Choroid plexus epithelial cell (primary cell): ENCODE measurements around the gene NHLRC4.

ENCODE experiments used
- DNase-seq: peaks from one replicate; pipeline ENCODE4 v3.0.0-alpha.2; 2010; ENCODE audit warnings: low read depth
- H3K4me3 ChIP-seq: 2 replicates; pipeline ENCODE4 v1.5.1; 2011; ENCODE audit warnings: low read depth, mild to moderate bottlenecking, control low read depth, low read length, moderate library complexity
- TF ChIP-seq, protein P1 (sequence below): conservative IDR thresholded peaks from 2 replicates; pipeline ENCODE4 v1.5.1; 2011; ENCODE audit warnings: low read depth, mild to moderate bottlenecking, control low read depth, inconsistent platforms, low read length, moderate library complexity

The NHLRC4 gene

DNA sequence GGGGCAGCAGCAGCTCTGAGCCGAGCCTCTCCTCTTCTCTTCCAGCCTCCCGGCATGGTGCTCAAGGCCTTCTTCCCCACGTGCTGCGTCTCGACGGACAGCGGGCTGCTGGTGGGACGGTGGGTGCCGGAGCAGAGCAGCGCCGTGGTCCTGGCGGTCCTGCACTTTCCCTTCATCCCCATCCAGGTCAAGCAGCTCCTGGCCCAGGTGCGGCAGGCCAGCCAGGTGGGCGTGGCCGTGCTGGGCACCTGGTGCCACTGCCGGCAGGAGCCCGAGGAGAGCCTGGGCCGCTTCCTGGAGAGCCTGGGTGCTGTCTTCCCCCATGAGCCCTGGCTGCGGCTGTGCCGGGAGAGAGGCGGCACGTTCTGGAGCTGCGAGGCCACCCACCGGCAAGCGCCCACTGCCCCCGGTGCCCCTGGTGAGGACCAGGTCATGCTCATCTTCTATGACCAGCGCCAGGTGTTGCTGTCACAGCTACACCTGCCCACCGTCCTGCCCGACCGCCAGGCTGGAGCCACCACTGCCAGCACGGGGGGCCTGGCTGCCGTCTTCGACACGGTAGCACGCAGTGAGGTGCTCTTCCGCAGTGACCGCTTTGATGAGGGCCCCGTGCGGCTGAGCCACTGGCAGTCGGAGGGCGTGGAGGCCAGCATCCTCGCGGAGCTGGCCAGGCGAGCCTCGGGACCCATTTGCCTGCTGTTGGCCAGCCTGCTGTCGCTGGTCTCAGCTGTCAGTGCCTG, 7.4 kb downstream of the NHLRC4 start:
- DNase-seq: no peak
- TF ChIP-seq, protein P1, sequence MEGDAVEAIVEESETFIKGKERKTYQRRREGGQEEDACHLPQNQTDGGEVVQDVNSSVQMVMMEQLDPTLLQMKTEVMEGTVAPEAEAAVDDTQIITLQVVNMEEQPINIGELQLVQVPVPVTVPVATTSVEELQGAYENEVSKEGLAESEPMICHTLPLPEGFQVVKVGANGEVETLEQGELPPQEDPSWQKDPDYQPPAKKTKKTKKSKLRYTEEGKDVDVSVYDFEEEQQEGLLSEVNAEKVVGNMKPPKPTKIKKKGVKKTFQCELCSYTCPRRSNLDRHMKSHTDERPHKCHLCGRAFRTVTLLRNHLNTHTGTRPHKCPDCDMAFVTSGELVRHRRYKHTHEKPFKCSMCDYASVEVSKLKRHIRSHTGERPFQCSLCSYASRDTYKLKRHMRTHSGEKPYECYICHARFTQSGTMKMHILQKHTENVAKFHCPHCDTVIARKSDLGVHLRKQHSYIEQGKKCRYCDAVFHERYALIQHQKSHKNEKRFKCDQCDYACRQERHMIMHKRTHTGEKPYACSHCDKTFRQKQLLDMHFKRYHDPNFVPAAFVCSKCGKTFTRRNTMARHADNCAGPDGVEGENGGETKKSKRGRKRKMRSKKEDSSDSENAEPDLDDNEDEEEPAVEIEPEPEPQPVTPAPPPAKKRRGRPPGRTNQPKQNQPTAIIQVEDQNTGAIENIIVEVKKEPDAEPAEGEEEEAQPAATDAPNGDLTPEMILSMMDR: no peak
- no peak overlapping the region for H3K4me3 ChIP-seq

DNA sequence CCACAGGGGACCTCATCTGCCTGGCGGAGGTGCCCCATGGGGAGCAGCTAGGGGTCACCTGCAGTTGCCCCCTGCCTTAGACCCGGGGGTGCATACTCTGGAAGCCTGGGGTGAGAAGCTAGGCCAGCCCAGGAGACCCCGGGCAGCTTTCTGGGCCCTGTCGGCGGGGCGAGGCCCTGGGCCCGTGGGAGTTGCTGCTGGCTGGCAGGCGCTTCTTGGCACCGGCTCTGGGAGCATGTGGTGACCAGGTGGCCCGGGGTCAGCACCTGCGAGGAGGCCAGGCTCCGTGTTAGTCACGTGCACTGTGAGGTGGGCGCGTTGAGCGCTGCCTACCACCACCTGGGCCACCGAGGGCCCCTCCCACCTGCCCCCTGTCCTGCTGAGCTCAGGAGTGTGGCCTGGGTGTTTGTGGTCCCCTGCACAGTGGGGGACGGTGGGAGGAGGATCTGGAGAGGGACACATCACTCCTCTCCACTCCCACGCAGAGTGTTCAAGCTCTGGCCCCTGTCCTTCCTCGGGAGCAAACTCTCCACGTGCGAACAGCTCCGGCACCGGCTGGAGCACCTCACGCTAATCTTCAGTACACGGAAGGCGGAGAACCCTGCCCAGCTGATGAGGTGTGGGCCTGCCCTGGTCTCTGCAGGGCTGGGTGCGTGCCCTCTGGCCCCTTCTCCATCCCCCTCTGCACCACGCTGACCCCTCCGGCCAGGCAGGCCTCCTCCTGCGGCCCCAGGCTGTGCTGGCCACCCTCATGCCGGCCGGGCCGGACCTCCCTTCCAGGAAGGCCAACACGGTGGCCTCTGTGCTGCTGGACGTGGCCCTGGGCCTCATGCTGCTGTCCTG, 8.8 kb downstream of the NHLRC4 start:
- H3K4me3 ChIP-seq: no peak overlapping the region
- no peak for DNase-seq

DNA sequence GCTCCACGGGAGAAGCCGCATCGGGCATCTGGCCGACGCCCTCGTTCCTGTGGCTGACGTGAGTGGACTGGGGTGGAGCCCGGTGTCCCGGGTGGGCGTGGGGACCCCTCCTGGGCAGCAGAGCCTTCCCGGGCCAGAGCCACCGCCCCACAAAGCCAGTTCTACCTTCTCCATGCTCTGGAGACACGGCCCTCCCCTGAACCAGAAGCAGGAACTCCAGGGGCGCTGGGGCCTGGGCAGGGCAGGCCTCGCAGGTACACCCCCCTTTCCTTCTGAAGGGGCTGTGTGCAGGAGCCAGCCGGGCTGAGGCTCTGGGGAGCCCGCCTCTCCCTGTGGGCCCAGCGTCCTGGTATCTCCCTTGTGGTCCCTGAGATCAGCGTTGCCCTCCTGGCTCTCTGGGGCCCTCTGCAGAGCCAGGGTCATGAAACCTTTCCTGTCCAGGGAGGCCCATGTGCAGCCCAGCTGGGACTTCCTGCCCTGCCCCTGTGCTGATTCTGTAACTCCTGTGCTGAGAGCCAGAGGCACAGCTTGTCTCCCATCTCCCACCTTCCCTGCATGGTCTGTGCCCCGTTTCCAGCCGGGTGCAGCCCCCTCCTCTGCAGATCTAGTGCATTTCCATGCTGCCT, 9.5 kb downstream of the NHLRC4 start:
- no peak overlapping the region for H3K4me3 ChIP-seq
- TF ChIP-seq, protein P1: no peak
- DNase-seq: no peak

More for the DNA sequence above, 8.8 kb downstream of the NHLRC4 start:
- TF ChIP-seq, protein P1: no peak

DNA sequence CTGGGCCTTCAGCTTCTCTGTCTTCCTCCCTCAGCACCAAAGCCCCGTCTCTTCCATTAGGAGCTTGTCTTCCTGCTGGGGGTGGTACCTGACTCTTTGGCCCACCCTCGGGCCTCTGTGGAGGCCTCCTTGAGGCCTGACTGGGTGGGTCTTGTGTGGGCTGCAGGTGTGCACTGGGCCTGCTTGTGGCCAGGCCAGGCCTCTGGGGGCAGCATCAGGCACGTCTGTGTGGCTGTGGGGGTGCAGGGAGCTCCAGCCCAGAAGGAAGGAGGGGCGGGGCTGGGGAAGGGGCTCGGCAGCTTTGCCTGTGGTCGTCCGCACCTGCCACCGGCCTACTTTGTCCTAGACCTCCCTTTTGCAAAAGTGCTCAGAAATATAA, 10.0 kb downstream of the NHLRC4 start:
- no peak for DNase-seq
- no peak overlapping the region for H3K4me3 ChIP-seq
- TF ChIP-seq, protein P1: peak; percentile 28

DNA sequence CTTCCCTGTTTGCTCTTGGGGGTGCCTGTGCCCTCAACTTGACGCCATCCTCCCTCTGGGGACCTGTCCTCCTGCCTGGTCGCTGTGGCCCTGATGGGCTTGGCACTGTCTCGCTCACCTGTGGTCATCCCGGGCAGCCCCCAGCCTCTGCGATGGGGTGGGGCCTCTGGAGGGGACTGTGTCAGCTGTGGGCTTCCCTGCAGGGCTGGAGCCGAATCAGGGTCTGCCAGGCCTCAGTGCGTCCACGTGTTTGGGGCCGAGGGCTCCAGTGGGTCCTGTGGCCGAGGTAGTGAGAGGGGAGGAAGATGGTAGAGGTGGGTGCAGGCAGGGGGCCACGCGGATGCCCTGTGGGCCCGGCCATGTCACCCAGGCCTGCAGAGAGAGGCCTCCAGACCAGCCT, 11.0 kb downstream of the NHLRC4 start:
- no peak overlapping the region for H3K4me3 ChIP-seq
- no peak for DNase-seq
- TF ChIP-seq, protein P1: no peak

DNA sequence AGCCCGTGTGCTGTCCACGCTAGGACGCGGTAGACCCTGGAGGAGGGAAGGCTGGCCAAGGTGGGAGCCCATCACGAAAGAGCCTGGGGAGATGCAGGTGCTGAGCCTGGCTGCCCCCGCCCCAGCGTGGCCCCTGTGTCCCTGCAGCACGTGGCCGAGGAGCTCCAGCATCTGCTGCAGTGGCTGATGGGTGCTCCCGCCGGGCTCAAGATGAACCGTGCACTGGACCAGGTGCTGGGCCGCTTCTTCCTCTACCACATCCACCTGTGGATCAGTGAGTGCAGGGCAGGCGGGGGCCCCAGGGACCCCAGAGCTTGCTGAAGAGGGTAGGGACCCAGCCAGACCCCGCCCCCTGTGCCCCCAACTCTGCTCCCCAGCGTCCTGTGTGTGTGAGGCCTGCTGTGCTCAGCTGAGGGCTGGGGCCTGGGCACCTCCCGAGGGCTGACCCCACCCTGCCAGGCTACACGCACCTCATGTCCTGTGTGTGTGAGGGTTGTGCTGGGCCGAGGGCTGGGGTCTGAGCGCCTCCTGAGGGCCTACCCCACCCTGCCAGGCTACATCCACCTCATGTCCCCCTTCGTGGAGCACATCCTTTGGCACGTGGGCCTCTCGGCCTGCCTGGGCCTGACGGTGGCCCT, 11.5 kb downstream of the NHLRC4 start:
- TF ChIP-seq, protein P1: no peak
- H3K4me3 ChIP-seq: no peak overlapping the region
- no peak for DNase-seq
